Thyroid gland (tissue), 4 donors: ENCODE results near the gene GALT. TPM values are rescaled to one million over a fixed set of nuclear protein-coding genes. Genes with fewer than 3 reads are reported as not detected.

Experiments used
- DNase-seq, 2 donors: peaks; one replicate each; pipeline ENCODE4 v3.0.0-alpha.2; 2019
- H3K27ac ChIP-seq, 3 donors: fragments of 200-600 bp; sonication (generic); 1 replicate in 2 of 3; 2 replicates in 1 of 3; pipeline ENCODE4 v1.5.1; 2016 to 2019; ENCODE audit warnings: mild to moderate bottlenecking in 1 of 3, moderate library complexity in 1 of 3
- H3K27me3 ChIP-seq: fragments of 200-600 bp; sonication (generic); one replicate; pipeline ENCODE4 v1.5.1; 2019
- H3K36me3 ChIP-seq, 2 donors: fragments of 200-600 bp; sonication (generic); one replicate each; pipeline ENCODE4 v1.5.1; 2016 to 2019
- H3K4me1 ChIP-seq, 2 donors: fragments of 200-600 bp; sonication (generic); one replicate each; pipeline ENCODE4 v1.5.1; 2017 to 2019
- H3K4me3 ChIP-seq, 3 donors: fragments of 200-600 bp; sonication (generic); replicated peaks in 1 of 3; 1 replicate in 2 of 3; 2 replicates in 1 of 3; pipeline ENCODE4 v1.5.1; 2016; ENCODE audit warnings: mild to moderate bottlenecking in 1 of 3
- H3K9me3 ChIP-seq: fragments of 200-600 bp; sonication (generic); one replicate; pipeline ENCODE4 v1.5.1; 2017
- POLR2A ChIP-seq, 2 donors: fragments of 450-650 bp; IDR thresholded peaks; one replicate each; pipeline ENCODE4 v1.6.1; 2017; ENCODE audit warnings: antibody characterized with exemption in 2 of 2, mild to moderate bottlenecking in 2 of 2, moderate library complexity in 1 of 2
- WGBS, 2 donors: methylation state at CpG; one replicate each; pipeline ENCODE4 v1.1.5; 2017; 5-methylcytosine and 5-hydroxymethylcytosine counted together
- intact Hi-C: fragments of 100-400 bp; cut with DNase I; formaldehyde crosslinking; loops from one replicate; pipeline ENCODE4 v1.15.1; 2023
- total RNA-seq, 4 donors: library from RNA; depleted of rRNA; stranded (reverse); fragments of >200 nt; gene quantifications; one replicate each; pipeline ENCODE4 v1.2.3, GENCODE V29; 2016
- TF ChIP-seq, protein P1 (sequence below), 6 experiments: fragments of 200-600 bp in 3 of 6; fragments of 450-650 bp in 3 of 6; sonication (generic) in 3 of 6; IDR thresholded peaks; one replicate each; pipeline ENCODE4 v1.5.1; 2016 to 2019; ENCODE audit warnings: antibody characterized with exemption in 6 of 6, mild to moderate bottlenecking in 2 of 6, inconsistent platforms in 1 of 6, moderate library complexity in 1 of 6

Gene GALT
- total RNA-seq, 4 donors from 2014 or later = 48.7 to 76.5 (median 57.1) TPM

DNA sequence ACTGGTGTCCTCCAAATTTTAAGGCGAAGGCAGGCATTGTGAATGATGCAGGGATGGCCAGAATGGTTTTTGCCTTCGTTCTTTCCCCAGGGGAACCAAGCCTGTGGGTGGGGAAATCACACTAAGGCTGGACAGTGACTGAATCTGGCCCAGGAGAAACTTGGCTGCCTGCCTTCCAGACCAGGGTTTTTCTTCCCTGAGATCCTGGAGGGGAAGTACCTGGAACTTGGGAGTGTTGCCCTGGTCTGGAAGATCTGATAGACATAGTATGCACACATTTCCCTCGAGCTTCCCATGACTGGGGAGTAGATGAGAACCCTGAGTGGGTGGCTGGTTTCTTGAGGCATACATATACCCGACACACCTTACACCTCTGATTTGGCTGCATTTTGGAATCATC, 4.8 kb downstream of the GALT start:
- peaks cover 7 to 14% of the 10 kb centered on the region in 2 donors for H3K36me3 ChIP-seq
- TF ChIP-seq, protein P1, sequence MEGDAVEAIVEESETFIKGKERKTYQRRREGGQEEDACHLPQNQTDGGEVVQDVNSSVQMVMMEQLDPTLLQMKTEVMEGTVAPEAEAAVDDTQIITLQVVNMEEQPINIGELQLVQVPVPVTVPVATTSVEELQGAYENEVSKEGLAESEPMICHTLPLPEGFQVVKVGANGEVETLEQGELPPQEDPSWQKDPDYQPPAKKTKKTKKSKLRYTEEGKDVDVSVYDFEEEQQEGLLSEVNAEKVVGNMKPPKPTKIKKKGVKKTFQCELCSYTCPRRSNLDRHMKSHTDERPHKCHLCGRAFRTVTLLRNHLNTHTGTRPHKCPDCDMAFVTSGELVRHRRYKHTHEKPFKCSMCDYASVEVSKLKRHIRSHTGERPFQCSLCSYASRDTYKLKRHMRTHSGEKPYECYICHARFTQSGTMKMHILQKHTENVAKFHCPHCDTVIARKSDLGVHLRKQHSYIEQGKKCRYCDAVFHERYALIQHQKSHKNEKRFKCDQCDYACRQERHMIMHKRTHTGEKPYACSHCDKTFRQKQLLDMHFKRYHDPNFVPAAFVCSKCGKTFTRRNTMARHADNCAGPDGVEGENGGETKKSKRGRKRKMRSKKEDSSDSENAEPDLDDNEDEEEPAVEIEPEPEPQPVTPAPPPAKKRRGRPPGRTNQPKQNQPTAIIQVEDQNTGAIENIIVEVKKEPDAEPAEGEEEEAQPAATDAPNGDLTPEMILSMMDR (IDR thresholded peaks at IDR 0.05) = no peak
- TF ChIP-seq POLR2A (IDR thresholded peaks at IDR 0.05) = no peak
- H3K27me3 ChIP-seq = no peaks in the 10 kb centered on the region
- H3K4me1 ChIP-seq = peaks cover 57 to 63% of the 10 kb centered on the region in 2 donors
- peak overlapping the region in 1 of 3 donors; percentile 29 for H3K4me3 ChIP-seq
- peak; percentile 58 to 63 for DNase-seq
- WGBS, 2 donors = 41 to 47% methylated on average over 4 of the region's 4 CpGs
- intact Hi-C loops = no loop called here
- H3K9me3 ChIP-seq = no peaks in the 10 kb centered on the region
- peak overlapping the region; percentile 84 to 88 (median 84) for H3K27ac ChIP-seq

DNA sequence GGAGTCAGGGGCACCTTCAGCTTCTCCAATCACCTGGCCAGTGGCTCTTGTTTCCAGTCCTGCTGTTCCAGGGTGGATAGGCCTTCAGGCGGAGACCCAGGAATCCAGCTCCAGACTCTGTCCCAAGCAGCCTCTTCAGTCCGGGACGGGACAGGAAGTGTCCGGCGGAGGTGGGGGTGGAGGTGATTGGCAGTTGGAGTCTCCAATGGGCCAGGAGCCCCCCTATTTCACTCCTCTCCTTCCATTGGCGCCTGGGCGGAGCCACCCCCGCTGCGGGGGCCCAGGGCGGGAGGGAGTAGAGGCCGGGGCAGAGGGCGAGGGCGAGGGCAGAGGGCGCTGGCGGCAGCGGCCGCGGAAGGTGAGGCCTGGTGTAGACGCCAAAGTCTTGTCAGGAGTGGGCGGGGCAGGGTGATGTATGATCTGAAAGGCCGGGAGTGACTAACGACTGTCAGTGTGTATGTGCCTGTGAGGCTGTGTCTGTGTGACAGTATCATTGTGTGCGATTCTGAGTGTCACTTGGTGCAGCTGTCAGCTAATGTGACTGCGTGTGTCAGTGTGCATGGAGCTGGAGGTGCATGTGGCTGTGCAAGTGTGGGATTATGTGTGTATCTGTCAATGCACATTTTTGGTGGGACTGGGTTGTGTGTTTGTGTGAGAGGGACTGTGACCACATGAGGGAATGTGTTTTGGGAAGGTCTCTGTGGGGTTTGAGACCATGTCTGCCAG, 5.6 kb downstream of the GALT start, which contains the start of gene IL11RA:
TSS of gene IL11RA (plus strand) at position 310 of the 726 bp plus-strand sequence. CDS start 3,033 bp downstream, outside the sequence.
- H3K4me3 ChIP-seq = peak within 1 kb of the TSS in 1 of 3 donors; percentile 29
- WGBS, 2 donors = 0 to 3% methylated on average over 14 to 22 of the region's 24 CpGs
- TF ChIP-seq POLR2A (IDR thresholded peaks at IDR 0.05) = peak in 1 of 2 donors; percentile 65
- TF ChIP-seq, protein P1 (IDR thresholded peaks at IDR 0.05) = no peak
- no peaks in the 10 kb centered on the region for H3K27me3 ChIP-seq
- intact Hi-C loops = no loop called here
- peaks cover 7 to 14% of the 10 kb centered on the region in 2 donors for H3K36me3 ChIP-seq
- DNase-seq = peak; percentile 90 to 91
- H3K4me1 ChIP-seq = peaks cover 56 to 63% of the 10 kb centered on the region in 2 donors
- H3K27ac ChIP-seq = peak within 1 kb of the TSS; percentile 84 to 88 (median 84)
- no peaks in the 10 kb centered on the region for H3K9me3 ChIP-seq

DNA sequence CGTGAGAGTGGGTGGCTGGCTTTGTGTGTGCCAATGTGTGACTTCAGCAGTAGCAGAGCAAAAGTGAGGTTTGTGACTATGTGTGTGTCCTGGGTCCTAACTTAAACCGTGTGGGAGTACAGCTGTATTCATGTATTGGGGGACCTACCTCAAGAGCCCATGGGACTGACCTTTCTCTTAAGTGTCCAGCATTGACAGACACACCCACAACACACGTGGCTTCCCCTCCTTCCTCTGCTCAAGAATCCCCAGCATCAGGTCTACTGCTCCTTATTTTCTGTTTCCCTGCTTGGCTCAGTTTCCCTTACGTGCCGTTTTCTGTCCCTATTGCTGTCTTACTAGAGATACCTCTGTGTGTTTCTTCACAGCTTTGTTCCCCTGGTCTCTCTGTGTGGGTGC, 6.1 kb downstream of the GALT start:
- Histone ChIP-seq H3K4me1 (peaks cover 51 to 57% of the 10 kb centered on the region in 2 donors), H3K36me3 (peaks cover 7 to 14% of the 10 kb centered on the region in 2 donors), H3K4me3 (no peak overlapping the region), H3K27me3 (no peaks in the 10 kb centered on the region), H3K27ac (peak overlapping the region; percentile 26 to 88 (median 84)), H3K9me3 (no peaks in the 10 kb centered on the region)
- no peak for DNase-seq
- 26 to 29% methylated on average over 5 of the region's 5 CpGs for WGBS, 2 donors
- no peak for TF ChIP-seq POLR2A (IDR thresholded peaks at IDR 0.05)
- TF ChIP-seq, protein P1 (IDR thresholded peaks at IDR 0.05) = no peak
- intact Hi-C loops = no loop called here

DNA sequence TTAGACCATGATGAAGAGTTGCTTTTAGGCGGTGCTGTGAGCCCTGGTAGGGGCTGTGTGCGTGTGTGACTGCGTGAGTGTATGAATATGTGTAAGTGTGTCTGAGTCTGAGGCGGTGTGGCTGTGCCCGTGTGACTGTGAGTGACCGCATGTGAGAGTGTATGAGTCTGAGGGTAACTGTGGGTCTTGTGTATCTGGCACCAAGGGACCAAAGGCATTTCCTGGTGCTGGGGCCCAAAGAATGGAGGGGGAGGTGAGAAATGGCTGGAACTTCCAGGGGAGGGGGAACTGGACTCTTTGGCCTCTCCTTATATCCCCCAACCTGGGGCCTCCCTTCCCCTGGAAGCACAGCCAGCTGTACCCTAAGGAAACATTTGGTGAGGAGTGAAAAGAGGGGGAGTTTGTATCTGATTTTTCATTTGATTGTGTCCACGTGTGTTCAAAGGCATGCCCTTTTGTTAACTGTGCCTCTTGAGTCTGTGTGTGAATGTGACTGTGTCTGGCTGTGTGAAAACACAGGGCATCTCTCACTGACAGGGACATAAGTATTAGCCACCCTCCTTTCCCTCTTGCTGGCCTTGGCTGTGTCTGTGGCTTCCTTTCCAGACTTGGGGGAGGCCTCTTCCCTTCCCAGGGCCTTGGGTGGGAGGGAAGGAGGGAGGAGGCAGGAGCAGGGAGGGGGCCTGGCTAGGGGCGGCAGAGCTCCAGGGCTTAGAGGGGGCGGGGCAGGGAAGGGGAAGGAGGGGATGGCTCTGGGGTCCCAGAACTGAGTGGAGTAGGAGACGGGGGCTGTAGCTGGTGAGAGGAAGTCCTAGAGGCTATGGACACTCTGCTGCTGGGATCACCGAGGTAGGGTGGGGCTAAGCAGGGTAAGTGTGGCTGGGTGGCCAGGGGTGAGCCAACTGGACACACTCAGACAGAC, 6.9 kb downstream of the GALT start:
- intact Hi-C loops = no loop called here
- Histone ChIP-seq H3K27me3 (no peaks in the 10 kb centered on the region), H3K4me1 (peaks cover 44 to 50% of the 10 kb centered on the region in 2 donors), H3K36me3 (peaks cover 7 to 12% of the 10 kb centered on the region in 2 donors), H3K27ac (peak overlapping the region; percentile 26 to 88 (median 84)), H3K9me3 (no peaks in the 10 kb centered on the region), H3K4me3 (no peak overlapping the region)
- 46 to 47% methylated on average over 11 of the region's 11 CpGs for WGBS, 2 donors
- TF ChIP-seq POLR2A (IDR thresholded peaks at IDR 0.05) = no peak
- TF ChIP-seq, protein P1 (IDR thresholded peaks at IDR 0.05) = no peak
- DNase-seq = no peak
